H1 (cell line): ENCODE measurements around the gene CACNG7. TPM values are rescaled to one million over a fixed set of nuclear protein-coding genes. Genes with fewer than 3 reads are reported as not detected.

Experiments
- CTCF ChIA-PET: fragments of 300-600 bp; sonication (Branson Sonifier 250); formaldehyde crosslinking; loops from one replicate; lab custom pipeline; 2021; ENCODE audit not compliant: partially characterized antibody; lab: Charles Lee
- POLR2A ChIA-PET: fragments of 300-600 bp; sonication (Branson Sonifier 250); formaldehyde crosslinking; loops from one replicate; lab custom pipeline; 2021; ENCODE audit warnings: inconsistent platforms; ENCODE audit not compliant: partially characterized antibody; lab: Charles Lee
- DNase-seq, 2 experiments: peaks; one replicate each; pipeline versions ENCODE4 v3.0.0 to v3.0.0-alpha.2; 2010 to 2022; ENCODE audit warnings: low spot score in 2 of 2, low read depth in 1 of 2, mixed read lengths in 1 of 2
- FAIRE-seq: peaks from 2 replicates; lab custom pipeline; 2011; peaks lifted over from hg19 to GRCh38; lab: Jason Lieb, UNC
- H2AFZ ChIP-seq: 2 replicates; pipeline ENCODE4 v1.8.1; 2012; ENCODE audit warnings: low read length, inconsistent platforms
- H2AK5ac ChIP-seq: 2 replicates; pipeline ENCODE4 v1.6.1; 2013; ENCODE audit warnings: low read depth, low read length
- H2BK120ac ChIP-seq: replicated peaks from 2 replicates; pipeline ENCODE3; 2013; ENCODE audit warnings: low read depth, low read length, inconsistent platforms
- H2BK12ac ChIP-seq: 2 replicates; pipeline ENCODE4 v1.6.1; 2013; ENCODE audit warnings: low read depth, low read length
- H2BK15ac ChIP-seq: 2 replicates; pipeline ENCODE4 v1.6.1; 2013; ENCODE audit warnings: low read length
- H2BK20ac ChIP-seq: 2 replicates; pipeline ENCODE4 v1.6.1; 2013; ENCODE audit warnings: low read length
- H2BK5ac ChIP-seq: 2 replicates; pipeline ENCODE4 v1.6.1; 2013; ENCODE audit warnings: low read depth, low read length
- H3K14ac ChIP-seq: 2 replicates; pipeline ENCODE4 v1.6.1; 2013; ENCODE audit warnings: inconsistent platforms; ENCODE audit not compliant: insufficient read length
- H3K18ac ChIP-seq: 2 replicates; pipeline ENCODE4 v1.6.1; 2013; ENCODE audit warnings: low read length; ENCODE audit errors: extremely low read depth
- H3K23ac ChIP-seq: 2 replicates; pipeline ENCODE4 v1.6.1; 2013; ENCODE audit warnings: inconsistent platforms; ENCODE audit not compliant: insufficient read length
- H3K23me2 ChIP-seq: 2 replicates; pipeline ENCODE4 v1.6.1; 2013; ENCODE audit warnings: low read depth, low read length
- H3K27ac ChIP-seq: 2 replicates; pipeline ENCODE4 v1.6.1; 2011; ENCODE audit warnings: low read depth, low read length, inconsistent platforms
- H3K27me3 ChIP-seq, 4 experiments: replicated peaks in 1 of 4; 1 replicate in 1 of 4; 2 replicates in 3 of 4; pipeline versions ENCODE4 v1.6.1 to v1.8.1; 2011 to 2013; ENCODE audit warnings: low read length in 3 of 4, mild to moderate bottlenecking in 3 of 4, inconsistent platforms in 2 of 4, mixed read lengths in 2 of 4, moderate library complexity in 1 of 4; ENCODE audit not compliant: control insufficient read depth in 3 of 4, insufficient read depth in 3 of 4; ENCODE audit errors: extremely low read depth in 1 of 4
- H3K36me3 ChIP-seq, 4 experiments: 2 replicates each; pipeline versions ENCODE4 v1.6.1 to v1.8.1; 2011 to 2013; ENCODE audit warnings: mild to moderate bottlenecking in 4 of 4, low read length in 3 of 4, moderate library complexity in 2 of 4, control low read depth in 1 of 4, inconsistent platforms in 1 of 4; ENCODE audit not compliant: insufficient read depth in 4 of 4, control insufficient read depth in 2 of 4
- H3K4ac ChIP-seq: replicated peaks from 2 replicates; pipeline ENCODE3; 2013; ENCODE audit warnings: low read length, low read depth, mixed read lengths, inconsistent platforms; ENCODE audit not compliant: insufficient read length
- H3K4me1 ChIP-seq, 4 experiments: replicated peaks in 1 of 4; 1 replicate in 1 of 4; 2 replicates in 3 of 4; pipeline versions ENCODE4 v1.6.1 to v1.8.1; 2011 to 2013; ENCODE audit warnings: low read length in 3 of 4, inconsistent platforms in 2 of 4, mixed read lengths in 1 of 4; ENCODE audit not compliant: insufficient read depth in 4 of 4, control insufficient read depth in 3 of 4
- H3K4me2 ChIP-seq, 2 experiments: 2 replicates each; pipeline versions ENCODE4 v1.6.1 to v1.8.1; 2011 to 2013; ENCODE audit warnings: low read depth in 2 of 2, low read length in 2 of 2, control low read depth in 1 of 2, inconsistent platforms in 1 of 2, mild to moderate bottlenecking in 1 of 2; ENCODE audit not compliant: insufficient read depth in 1 of 2
- H3K4me3 ChIP-seq, 4 experiments: fragments of 200-600, 300-600 bp in 1 of 4; sonication (generic), shearing (Covaris generic), sonication (Bioruptor Twin) in 1 of 4; 2 replicates each; pipeline versions ENCODE4 v1.5.1 to v1.8.1; 2011 to 2016; ENCODE audit warnings: low read length in 4 of 4, low read depth in 3 of 4, control low read depth in 2 of 4, inconsistent platforms in 2 of 4, mild to moderate bottlenecking in 2 of 4, mixed read lengths in 1 of 4, moderate library complexity in 1 of 4; ENCODE audit not compliant: insufficient read depth in 2 of 4; ENCODE audit errors: extremely low read depth in 1 of 4
- H3K56ac ChIP-seq: replicated peaks from 2 replicates; pipeline ENCODE3; 2013; ENCODE audit warnings: low read depth, mild to moderate bottlenecking, mixed read lengths, low read length, inconsistent platforms; ENCODE audit not compliant: insufficient read length
- H3K79me1 ChIP-seq: 2 replicates; pipeline ENCODE4 v1.6.1; 2013; ENCODE audit warnings: low read depth, low read length, control low read depth
- H3K79me2 ChIP-seq, 2 experiments: 2 replicates each; pipeline versions ENCODE4 v1.6.1 to v1.8.1; 2012 to 2013; ENCODE audit warnings: low read length in 2 of 2, mild to moderate bottlenecking in 2 of 2, inconsistent platforms in 1 of 2; ENCODE audit not compliant: insufficient read depth in 2 of 2, control insufficient read depth in 1 of 2
- H3K9ac ChIP-seq, 4 experiments: replicated peaks in 1 of 4; 1 replicate in 1 of 4; 2 replicates in 3 of 4; pipeline versions ENCODE4 v1.6.1 to v1.8.1; 2011 to 2013; ENCODE audit warnings: low read depth in 3 of 4, low read length in 3 of 4, control low read depth in 2 of 4, mild to moderate bottlenecking in 2 of 4, moderate library complexity in 2 of 4, inconsistent platforms in 1 of 4; ENCODE audit errors: extremely low read depth in 1 of 4
- H3K9me3 ChIP-seq, 2 experiments: 2 replicates each; pipeline versions ENCODE4 v1.6.1 to v1.8.1; 2012 to 2013; ENCODE audit warnings: mild to moderate bottlenecking in 2 of 2, moderate library complexity in 2 of 2, control low read depth in 1 of 2, inconsistent platforms in 1 of 2, low read depth in 1 of 2, low read length in 1 of 2, mixed read lengths in 1 of 2; ENCODE audit not compliant: insufficient read depth in 2 of 2
- H4K20me1 ChIP-seq, 2 experiments: replicated peaks in 1 of 2; 2 replicates each; pipeline versions ENCODE3 to v1.8.1; 2011 to 2013; ENCODE audit warnings: inconsistent platforms in 2 of 2, low read length in 2 of 2, mild to moderate bottlenecking in 1 of 2; ENCODE audit not compliant: insufficient read depth in 2 of 2, control insufficient read depth in 1 of 2
- H4K5ac ChIP-seq: 2 replicates; pipeline ENCODE4 v1.6.1; 2013; ENCODE audit warnings: low read length, low read depth, mixed read lengths, inconsistent platforms; ENCODE audit not compliant: insufficient read length
- H4K8ac ChIP-seq: 2 replicates; pipeline ENCODE4 v1.8.0; 2013; ENCODE audit warnings: mild to moderate bottlenecking, moderate library complexity, low read length, inconsistent platforms; ENCODE audit not compliant: insufficient read depth; ENCODE audit errors: extremely low read depth
- H4K91ac ChIP-seq: replicated peaks from 2 replicates; pipeline ENCODE3; 2013; ENCODE audit warnings: low read length, mixed read lengths, inconsistent platforms; ENCODE audit not compliant: insufficient read length
- ASH2L ChIP-seq: fragments of 200-600, 300-600 bp; sonication (generic); IDR thresholded peaks from one replicate; pipeline ENCODE4 v1.7.1; 2017; ENCODE audit warnings: low read length
- KDM4A ChIP-seq: IDR thresholded peaks from one replicate; pipeline ENCODE4 v1.7.1; 2012; ENCODE audit warnings: low read depth, mild to moderate bottlenecking, moderate library complexity, low read length, inconsistent platforms; ENCODE audit not compliant: severe bottlenecking
- NRF1 ChIP-seq: IDR thresholded peaks from 2 replicates; pipeline ENCODE4 v1.6.1; 2011; ENCODE audit warnings: mild to moderate bottlenecking, low read depth, low read length, improper control_type of control experiment
- POLR2AphosphoS5 ChIP-seq: IDR thresholded peaks from 2 replicates; pipeline ENCODE4 v1.6.1; 2011; ENCODE audit warnings: low read depth, low read length
- TAF1 ChIP-seq: IDR thresholded peaks from 2 replicates; pipeline ENCODE4 v1.6.1; 2011; ENCODE audit warnings: mild to moderate bottlenecking, low read depth, low read length
- WGBS, 2 experiments: shearing (Covaris generic) in 1 of 2; methylation state at CpG; one replicate each; pipeline versions ENCODE4 v1.1.6 to v1.1.7; 2013 to 2015; ENCODE audit warnings: low lambda C conversion rate in 2 of 2, mixed read lengths in 2 of 2, inconsistent platforms in 1 of 2, low coverage in 1 of 2, missing lambda C conversion rate in 1 of 2; ENCODE audit not compliant: insufficient replicate concordance in 2 of 2, insufficient coverage in 1 of 2, insufficient read length in 1 of 2; ENCODE audit errors: extremely low coverage in 1 of 2, missing lambda C conversion rate in 1 of 2; 5-methylcytosine and 5-hydroxymethylcytosine counted together
- polyA plus RNA-seq, 7 experiments: library from polyadenylated mRNA; depleted of rRNA in 3 of 7; stranded (reverse) in 5 of 7; unstranded in 2 of 7; fragments of >200 nt in 5 of 7; fragments of 200-250 nt in 2 of 7; gene quantifications; 1 replicate in 5 of 7; 2 replicates in 1 of 7; 4 replicates in 1 of 7; pipeline versions ENCODE4 v1.2.1 to v1.2.3, GENCODE V29; 2011 to 2013; ENCODE audit warnings: missing spikeins in 2 of 7, mixed read lengths in 2 of 7
- total RNA-seq: library from RNA; stranded (reverse); fragmentation: NEBNext Ultra II Directional; extraction: Animal tissue kit (Norgen Biotek cat#: 25700); gene quantifications from 2 replicates; pipeline ENCODE4 v1.2.1, GENCODE V29; 2021
- TF ChIP-seq, protein P1 (sequence below): IDR thresholded peaks from 2 replicates; pipeline ENCODE4 v1.6.1; 2012; ENCODE audit warnings: inconsistent platforms
- TF ChIP-seq, protein P2 (sequence below): IDR thresholded peaks from 2 replicates; pipeline ENCODE4 v1.6.1; 2012; ENCODE audit warnings: inconsistent platforms

CACNG7 gene
- total and polyA plus RNA-seq, 2 of the 8 experiments (the other 6 are each of a cell fraction or from before 2014, with no cell fraction given): 28.9 to 69.8 TPM

DNA sequence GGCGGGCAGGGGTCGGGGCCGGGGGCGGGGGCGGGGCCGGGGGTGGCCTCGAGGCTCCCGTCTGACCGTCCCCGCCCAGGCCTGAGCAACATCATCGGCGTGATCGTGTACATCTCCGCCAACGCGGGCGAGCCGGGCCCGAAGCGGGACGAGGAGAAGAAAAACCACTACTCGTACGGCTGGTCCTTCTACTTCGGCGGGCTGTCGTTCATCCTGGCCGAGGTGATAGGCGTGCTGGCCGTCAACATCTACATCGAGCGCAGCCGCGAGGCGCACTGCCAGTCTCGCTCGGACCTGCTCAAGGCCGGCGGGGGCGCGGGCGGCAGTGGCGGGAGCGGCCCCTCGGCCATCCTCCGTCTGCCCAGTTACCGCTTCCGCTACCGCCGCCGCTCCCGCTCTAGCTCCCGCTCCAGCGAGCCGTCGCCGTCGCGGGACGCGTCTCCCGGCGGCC, 72.9 kb downstream of the CACNG7 start:
- FAIRE-seq (no peak), DNase-seq (peak in 1 of 2 experiments; percentile 67)
- Histone ChIP-seq H3K79me2 (peaks cover 0 to 3% of the 10 kb centered on the region in 2 experiments; a peak in 1 of 4 replicates), H4K8ac (peak overlapping the region; percentile 83), H3K9me3 (no peaks in the 10 kb centered on the region), H3K36me3 (no peaks in the 10 kb centered on the region), H2AFZ (no peak overlapping the region), H2BK5ac (no peak overlapping the region; the same call in 1 of the 2 replicates), H3K4ac (no peak overlapping the region), H3K18ac (no peak overlapping the region; the same call in 1 of the 2 replicates), H4K91ac (no peak overlapping the region), H2BK20ac (no peak overlapping the region), H3K27me3 (peaks cover 0 to 3% (median 1%) of the 10 kb centered on the region in 4 experiments; a peak in 3 of 7 replicates), H3K4me2 (peak overlapping the region; percentile 71 to 95), H3K9ac (peak overlapping the region in 3 of 4 experiments; percentile 31 to 78 (median 57); a peak in 5 of 7 replicates), H3K14ac (no peak overlapping the region), H4K20me1 (peaks cover 3 to 9% of the 10 kb centered on the region in 2 experiments), H2AK5ac (no peak overlapping the region), H2BK15ac (peak overlapping the region; percentile 61; the same call in 1 of the 2 replicates), H4K5ac (no peak overlapping the region), H3K23ac (no peak overlapping the region), H2BK120ac (no peak overlapping the region), H3K23me2 (peaks cover 28% of the 10 kb centered on the region), H2BK12ac (peak overlapping the region; percentile 94), H3K4me1 (peaks cover 4 to 14% (median 9%) of the 10 kb centered on the region in 4 experiments), H3K79me1 (no peaks in the 10 kb centered on the region), H3K56ac (no peak overlapping the region), H3K4me3 (peak overlapping the region; percentile 18 to 56 (median 32); a peak in 7 of 8 replicates), H3K27ac (no peak overlapping the region)
- ChIA-PET POLR2A (interaction anchor here (1.2 to 3.1 kb wide), 8 partner anchors 13 to 103 kb away, joined by 4 to 41 read pairs (median 13); no protein-coding TSS in a partner anchor), CTCF (interaction anchor here (1.0 to 3.2 kb wide), 5 partner anchors 23 to 81 kb away, joined by 3 to 35 read pairs (median 6); no protein-coding TSS in a partner anchor)
- TF ChIP-seq KDM4A: peak; percentile 19
- TF ChIP-seq, protein P1, sequence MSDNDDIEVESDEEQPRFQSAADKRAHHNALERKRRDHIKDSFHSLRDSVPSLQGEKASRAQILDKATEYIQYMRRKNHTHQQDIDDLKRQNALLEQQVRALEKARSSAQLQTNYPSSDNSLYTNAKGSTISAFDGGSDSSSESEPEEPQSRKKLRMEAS: peak; percentile 77
- no peak for TF ChIP-seq NRF1
- TF ChIP-seq TAF1: 0 out of 2 replicates have a peak, but pooled peaks have one; percentile 17
- peak; percentile 43; the same call in 1 of the 2 replicates for TF ChIP-seq POLR2AphosphoS5
- no peak for TF ChIP-seq ASH2L
- TF ChIP-seq, protein P2, sequence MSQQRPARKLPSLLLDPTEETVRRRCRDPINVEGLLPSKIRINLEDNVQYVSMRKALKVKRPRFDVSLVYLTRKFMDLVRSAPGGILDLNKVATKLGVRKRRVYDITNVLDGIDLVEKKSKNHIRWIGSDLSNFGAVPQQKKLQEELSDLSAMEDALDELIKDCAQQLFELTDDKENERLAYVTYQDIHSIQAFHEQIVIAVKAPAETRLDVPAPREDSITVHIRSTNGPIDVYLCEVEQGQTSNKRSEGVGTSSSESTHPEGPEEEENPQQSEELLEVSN: peak; percentile 58
- WGBS, 2 experiments: 14% methylated on average over 18 of the region's 62 CpGs; no CpG with 5 or more reads in 1 of the 2 experiments
